Loucy (cell line): ENCODE measurements around the gene TAF11L10.
"Not testable (repeated sequence)": the region's sequence is repeated elsewhere in the genome, so short reads cannot be mapped to it uniquely, and the experiment has no call there.

Experiments used
- H2AFZ ChIP-seq: fragments of 200-600 bp; sonication (generic); 2 replicates; pipeline ENCODE4 v1.6.0; 2016; ENCODE audit warnings: antibody characterized with exemption, mild to moderate bottlenecking, low read length, moderate library complexity
- H3F3A ChIP-seq: fragments of 200-600 bp; 2 replicates; pipeline ENCODE4 v1.6.0; 2016; ENCODE audit warnings: antibody characterized with exemption, low read depth, mild to moderate bottlenecking
- H3K27me3 ChIP-seq: fragments of 200-600 bp; sonication (generic); 2 replicates; pipeline ENCODE4 v1.6.1; 2014; ENCODE audit warnings: low read length, mild to moderate bottlenecking; ENCODE audit not compliant: insufficient read depth, poor library complexity, severe bottlenecking
- H3K36me3 ChIP-seq: fragments of 200-600 bp; sonication (generic); 2 replicates; pipeline ENCODE4 v1.6.1; 2016; ENCODE audit warnings: low read length; ENCODE audit not compliant: insufficient read depth
- H3K4me1 ChIP-seq: fragments of 200-600 bp; sonication (generic); 2 replicates; pipeline ENCODE4 v1.5.1; 2014; ENCODE audit warnings: low read length, mild to moderate bottlenecking; ENCODE audit not compliant: insufficient read depth, poor library complexity, severe bottlenecking
- H3K4me2 ChIP-seq: fragments of 200-600 bp; sonication (generic); 2 replicates; pipeline ENCODE4 v1.6.0; 2014; ENCODE audit warnings: antibody characterized with exemption, low read length, low read depth, mild to moderate bottlenecking; ENCODE audit not compliant: poor library complexity, severe bottlenecking
- H3K4me3 ChIP-seq: fragments of 200-600 bp; sonication (generic); 2 replicates; pipeline ENCODE4 v1.5.1; 2014; ENCODE audit warnings: low read length, mild to moderate bottlenecking, mixed read lengths; ENCODE audit not compliant: poor library complexity, severe bottlenecking
- H3K79me2 ChIP-seq: fragments of 200-600 bp; sonication (generic); 2 replicates; pipeline ENCODE4 v1.6.1; 2014; ENCODE audit warnings: low read length; ENCODE audit not compliant: insufficient read depth
- H3K9ac ChIP-seq: fragments of 200-600 bp; sonication (generic); 2 replicates; pipeline ENCODE4 v1.6.0; 2014; ENCODE audit warnings: mild to moderate bottlenecking, low read depth, low read length, moderate library complexity; ENCODE audit not compliant: poor library complexity, severe bottlenecking
- H3K9me2 ChIP-seq: fragments of 200-600 bp; sonication (generic); replicated peaks from 2 replicates; pipeline ENCODE4 v1.6.1; 2016; ENCODE audit warnings: low read depth, low read length, mixed read lengths
- H3K9me3 ChIP-seq: fragments of 200-600 bp; sonication (generic); 2 replicates; pipeline ENCODE4 v1.6.1; 2014; ENCODE audit warnings: mild to moderate bottlenecking, antibody characterized with exemption, low read length, low read depth; ENCODE audit not compliant: insufficient read depth
- H4K20me1 ChIP-seq: fragments of 200-600 bp; sonication (generic); 2 replicates; pipeline ENCODE4 v1.6.0; 2014; ENCODE audit warnings: antibody characterized with exemption, low read length, mild to moderate bottlenecking; ENCODE audit not compliant: insufficient read depth, poor library complexity, severe bottlenecking
- EZH2phosphoT487 ChIP-seq: fragments of 200-600 bp; IDR thresholded peaks from 2 replicates; pipeline ENCODE4 v1.6.1; 2018; ENCODE audit warnings: antibody characterized with exemption, mild to moderate bottlenecking, moderate library complexity, borderline replicate concordance
- TF ChIP-seq, protein P1 (sequence below): fragments of 200-600 bp; sonication (generic); conservative IDR thresholded peaks from 2 replicates; pipeline ENCODE4 v1.5.1; 2014; ENCODE audit warnings: mild to moderate bottlenecking, antibody characterized with exemption, low read length

TAF11L10 gene

DNA sequence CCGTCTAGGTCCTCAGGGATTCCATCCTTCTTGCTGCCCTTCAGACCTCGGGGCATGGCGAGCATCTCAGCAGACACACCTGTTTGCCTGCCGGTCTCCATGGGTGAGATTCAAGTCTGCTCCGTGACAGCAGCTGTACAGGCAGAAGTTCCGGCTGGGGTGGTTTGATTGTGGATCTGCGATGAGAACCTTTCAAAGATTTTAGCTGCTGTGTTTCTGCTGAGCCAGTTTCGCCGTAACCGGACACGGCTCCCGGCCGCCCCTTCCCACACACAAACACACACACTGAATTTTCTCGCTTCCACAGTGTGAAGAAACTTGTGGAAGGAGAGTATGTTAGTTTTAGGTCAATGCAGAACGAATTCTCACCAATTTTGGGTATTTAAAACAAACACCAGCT, at the start of gene TAF11L10:
TSS of gene TAF11L10 (minus strand) at position 101 of the 400 bp plus-strand sequence.
- H3K9ac ChIP-seq, H3K4me2 ChIP-seq, H3K4me1 ChIP-seq, H4K20me1 ChIP-seq, H3K4me3 ChIP-seq, H3K9me3 ChIP-seq, H2AFZ ChIP-seq, H3K79me2 ChIP-seq, H3F3A ChIP-seq, H3K27me3 ChIP-seq, H3K36me3 ChIP-seq, H3K9me2 ChIP-seq: not testable (repeated sequence)

DNA sequence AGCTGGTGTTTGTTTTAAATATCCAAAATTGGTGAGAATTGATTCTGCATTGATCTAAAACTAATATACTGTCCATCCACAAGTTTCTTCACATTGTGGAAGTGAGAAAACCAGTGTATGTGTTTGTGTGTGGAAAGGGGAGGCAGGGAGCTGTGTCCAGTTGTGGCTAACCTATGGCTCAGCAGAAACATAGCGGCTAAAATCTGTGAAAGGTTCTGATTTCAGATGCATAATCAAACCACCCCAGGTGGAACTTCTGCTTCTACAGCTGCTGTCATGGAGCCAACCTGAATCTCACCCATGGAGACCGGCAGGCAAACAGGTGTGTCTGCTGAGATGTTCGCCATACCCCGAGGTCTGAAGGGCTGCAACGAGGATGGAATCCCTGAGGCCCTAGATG, 36.5 kb upstream of the TAF11L10 start, which contains the start of gene TAF11L14:
TSS of gene TAF11L14 (plus strand) at position 301 of the 400 bp plus-strand sequence.
- Histone ChIP-seq H3K9me2 (no peaks in the 10 kb centered on the region), H3K79me2 (no peaks in the 10 kb centered on the region), H2AFZ (no peak within 1 kb of the TSS), H3K27me3 (no peaks in the 10 kb centered on the region), H3K4me3 (no peak within 1 kb of the TSS), H4K20me1 (no peaks in the 10 kb centered on the region), H3K9me3 (no peaks in the 10 kb centered on the region; the same call in 1 of the 2 replicates), H3K9ac (no peak within 1 kb of the TSS), H3F3A (no peaks in the 10 kb centered on the region), H3K4me1 (no peaks in the 10 kb centered on the region), H3K4me2 (no peak within 1 kb of the TSS), H3K36me3 (no peaks in the 10 kb centered on the region)
- TF ChIP-seq, protein P1, sequence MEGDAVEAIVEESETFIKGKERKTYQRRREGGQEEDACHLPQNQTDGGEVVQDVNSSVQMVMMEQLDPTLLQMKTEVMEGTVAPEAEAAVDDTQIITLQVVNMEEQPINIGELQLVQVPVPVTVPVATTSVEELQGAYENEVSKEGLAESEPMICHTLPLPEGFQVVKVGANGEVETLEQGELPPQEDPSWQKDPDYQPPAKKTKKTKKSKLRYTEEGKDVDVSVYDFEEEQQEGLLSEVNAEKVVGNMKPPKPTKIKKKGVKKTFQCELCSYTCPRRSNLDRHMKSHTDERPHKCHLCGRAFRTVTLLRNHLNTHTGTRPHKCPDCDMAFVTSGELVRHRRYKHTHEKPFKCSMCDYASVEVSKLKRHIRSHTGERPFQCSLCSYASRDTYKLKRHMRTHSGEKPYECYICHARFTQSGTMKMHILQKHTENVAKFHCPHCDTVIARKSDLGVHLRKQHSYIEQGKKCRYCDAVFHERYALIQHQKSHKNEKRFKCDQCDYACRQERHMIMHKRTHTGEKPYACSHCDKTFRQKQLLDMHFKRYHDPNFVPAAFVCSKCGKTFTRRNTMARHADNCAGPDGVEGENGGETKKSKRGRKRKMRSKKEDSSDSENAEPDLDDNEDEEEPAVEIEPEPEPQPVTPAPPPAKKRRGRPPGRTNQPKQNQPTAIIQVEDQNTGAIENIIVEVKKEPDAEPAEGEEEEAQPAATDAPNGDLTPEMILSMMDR = no peak
- TF ChIP-seq EZH2phosphoT487 = no peak

GRCh38 chr5:17631788-17632187, 34.2 kb upstream of the TAF11L10 start, which contains the start of gene TAF11L13:
Gene TAF11L13, plus strand, starts transcription at chr5:17632088.
- H3K4me3 ChIP-seq, H3K36me3 ChIP-seq, H3F3A ChIP-seq, H3K27me3 ChIP-seq, H3K9me3 ChIP-seq, H3K4me2 ChIP-seq, H2AFZ ChIP-seq, H3K79me2 ChIP-seq, H3K9me2 ChIP-seq, H3K9ac ChIP-seq, H3K4me1 ChIP-seq, H4K20me1 ChIP-seq: not testable (repeated sequence)

- no peak overlapping the region for H3K9ac ChIP-seq
- H3K4me1 ChIP-seq = no peaks in the 10 kb centered on the region
- no peaks in the 10 kb centered on the region for H3K27me3 ChIP-seq
- no peaks in the 10 kb centered on the region for H4K20me1 ChIP-seq
- H3K4me3 ChIP-seq = no peak overlapping the region
- H3K4me2 ChIP-seq = no peak overlapping the region
- TF ChIP-seq, protein P1 = no peak
- no peaks in the 10 kb centered on the region for H3K9me3 ChIP-seq
- no peaks in the 10 kb centered on the region for H3K79me2 ChIP-seq
- H3K9me2 ChIP-seq = no peaks in the 10 kb centered on the region
- no peaks in the 10 kb centered on the region for H3K36me3 ChIP-seq
- H3F3A ChIP-seq = no peaks in the 10 kb centered on the region
- H2AFZ ChIP-seq = no peak overlapping the region
These were observed 28.1 kb upstream of the TAF11L10 start for GRCh38 chr5:17625686-17626085.
